OCI-LY7 (cell line): ENCODE measurements around the gene SMIM26.

Experiments
- EZH2phosphoT487 ChIP-seq: fragments of 200-600 bp; sonication (generic); IDR thresholded peaks from 2 replicates; pipeline ENCODE4 v1.6.1; 2018; ENCODE audit warnings: low read depth, borderline replicate concordance, mild to moderate bottlenecking, mixed run types, antibody characterized with exemption, low read length, moderate library complexity, mixed read lengths
- TF ChIP-seq, protein P1 (sequence below): fragments of 200-600 bp; sonication (generic); conservative IDR thresholded peaks from 2 replicates; pipeline ENCODE4 v1.5.1; 2014; ENCODE audit warnings: mild to moderate bottlenecking, antibody characterized with exemption, low read length, moderate library complexity, mixed read lengths

DNA sequence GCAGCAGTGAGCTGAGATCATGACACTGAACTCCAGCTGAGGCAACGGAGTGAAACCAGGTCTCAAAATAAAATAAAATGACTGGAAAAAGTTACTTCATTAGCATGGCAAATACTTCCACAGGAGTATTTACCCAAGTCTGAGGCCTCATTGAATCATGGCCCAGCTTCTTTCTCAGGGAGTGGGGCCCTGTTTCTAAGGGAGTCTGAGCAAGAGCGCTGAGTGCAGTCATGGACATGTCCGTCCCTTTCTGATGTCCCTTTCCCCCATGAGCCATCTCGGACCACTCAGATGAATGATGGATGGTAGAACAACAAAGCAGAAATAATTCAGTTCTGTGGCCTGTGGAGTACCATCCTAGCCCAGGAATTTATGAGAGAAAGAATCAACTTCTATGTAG, 12.8 kb downstream of the SMIM26 start:
- TF ChIP-seq, protein P1, sequence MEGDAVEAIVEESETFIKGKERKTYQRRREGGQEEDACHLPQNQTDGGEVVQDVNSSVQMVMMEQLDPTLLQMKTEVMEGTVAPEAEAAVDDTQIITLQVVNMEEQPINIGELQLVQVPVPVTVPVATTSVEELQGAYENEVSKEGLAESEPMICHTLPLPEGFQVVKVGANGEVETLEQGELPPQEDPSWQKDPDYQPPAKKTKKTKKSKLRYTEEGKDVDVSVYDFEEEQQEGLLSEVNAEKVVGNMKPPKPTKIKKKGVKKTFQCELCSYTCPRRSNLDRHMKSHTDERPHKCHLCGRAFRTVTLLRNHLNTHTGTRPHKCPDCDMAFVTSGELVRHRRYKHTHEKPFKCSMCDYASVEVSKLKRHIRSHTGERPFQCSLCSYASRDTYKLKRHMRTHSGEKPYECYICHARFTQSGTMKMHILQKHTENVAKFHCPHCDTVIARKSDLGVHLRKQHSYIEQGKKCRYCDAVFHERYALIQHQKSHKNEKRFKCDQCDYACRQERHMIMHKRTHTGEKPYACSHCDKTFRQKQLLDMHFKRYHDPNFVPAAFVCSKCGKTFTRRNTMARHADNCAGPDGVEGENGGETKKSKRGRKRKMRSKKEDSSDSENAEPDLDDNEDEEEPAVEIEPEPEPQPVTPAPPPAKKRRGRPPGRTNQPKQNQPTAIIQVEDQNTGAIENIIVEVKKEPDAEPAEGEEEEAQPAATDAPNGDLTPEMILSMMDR: no peak
- TF ChIP-seq EZH2phosphoT487: no peak
